RWPE1 (cell line): ENCODE data around the gene TAS2R43.

ENCODE experiments used
- CTCF ChIA-PET: fragments of 350-600 bp; sonication (Branson Sonifier 250); formaldehyde crosslinking; extraction: SDS; loops from one replicate; lab custom pipeline; 2021; lab: Yijun Ruan, JAX
- POLR2A ChIA-PET: fragments of 400-600 bp; formaldehyde crosslinking; extraction: SDS; loops from one replicate; lab custom pipeline; 2020; ENCODE audit warnings: antibody characterized with exemption; ENCODE audit not compliant: low non-redundant PET; lab: Yijun Ruan, JAX
- DNase-seq: peaks from one replicate; pipeline ENCODE4 v3.0.0; 2012; ENCODE audit warnings: low spot score
- H3K27ac ChIP-seq: fragments of 450-650 bp; 2 replicates; pipeline ENCODE4 v1.5.1; 2017
- CTCF ChIP-seq: fragments of 450-650 bp; conservative IDR thresholded peaks from 2 replicates; pipeline ENCODE4 v1.5.1; 2017; ENCODE audit warnings: low read depth, mild to moderate bottlenecking

TAS2R43 gene

DNA sequence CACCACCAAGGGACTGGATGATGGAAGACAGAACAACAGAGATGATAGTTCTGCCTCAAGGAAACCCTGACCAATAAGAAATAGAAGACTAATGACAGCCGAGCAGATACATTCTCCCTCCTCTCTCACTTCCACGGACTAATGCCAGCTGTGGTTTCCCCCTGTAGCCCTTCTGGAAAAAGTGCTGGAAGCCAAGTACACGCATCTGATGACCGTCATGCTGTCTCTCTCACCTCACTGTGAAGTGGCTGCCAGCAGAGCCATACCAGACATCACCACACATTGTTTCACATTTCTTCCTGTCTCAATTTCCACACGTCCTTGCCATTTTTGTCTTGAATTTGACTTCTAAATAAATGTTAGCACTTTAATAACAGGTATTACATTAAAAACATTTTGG lies 2.9 kb downstream of the TAS2R43 start:
- DNase-seq: no peak

GRCh38 chr12:11085419-11085818 lies 6.7 kb downstream of the TAS2R43 start:
- CTCF ChIA-PET: no interaction called here
- POLR2A ChIA-PET: no interaction called here
- no peak for DNase-seq
- no peak for TF ChIP-seq CTCF
- H3K27ac ChIP-seq: no peak overlapping the region

More for the DNA sequence above, 2.9 kb downstream of the TAS2R43 start:
- POLR2A ChIA-PET: no interaction called here
- CTCF ChIA-PET: no interaction called here
- no peak overlapping the region for H3K27ac ChIP-seq
- no peak for TF ChIP-seq CTCF

DNA sequence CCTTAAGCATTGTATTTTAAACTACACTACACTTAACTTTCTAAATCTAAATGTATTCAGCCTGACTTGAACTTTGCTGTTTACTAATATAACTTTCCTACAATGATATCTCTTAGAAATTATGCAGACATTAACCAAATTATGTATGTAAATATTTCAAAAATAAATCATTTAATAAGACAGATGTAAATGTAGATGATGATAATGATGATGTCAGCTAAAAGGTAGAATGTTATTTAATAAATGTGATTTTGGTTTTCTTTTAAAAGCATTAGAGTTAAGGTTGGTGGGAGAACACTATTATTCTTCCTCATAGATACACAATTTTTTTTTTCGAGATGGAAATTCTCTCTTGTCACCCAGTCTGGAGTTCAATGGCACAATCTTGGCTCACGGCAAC lies 10.1 kb downstream of the TAS2R43 start:
- CTCF ChIA-PET: no interaction called here

DNA sequence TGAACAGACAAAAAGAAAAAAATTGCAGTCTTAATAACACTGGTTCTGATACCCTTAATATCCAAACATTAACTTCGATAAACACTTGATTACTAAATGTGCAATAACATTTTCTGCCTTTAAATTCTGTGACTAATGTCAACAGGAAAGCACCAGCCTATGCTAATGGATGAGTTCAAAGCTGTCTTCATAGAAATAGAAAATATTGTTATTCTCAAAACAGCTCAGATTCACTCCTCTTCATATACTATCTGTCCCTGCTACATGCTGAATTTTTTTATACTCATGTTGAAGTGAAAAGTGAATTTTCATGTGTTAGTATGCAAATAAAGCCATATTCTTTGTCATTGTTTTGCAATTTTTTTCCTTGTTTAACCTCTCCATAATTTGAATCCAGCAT lies 13.9 kb downstream of the TAS2R43 start:
- TF ChIP-seq CTCF: no peak
- ChIA-PET CTCF (no interaction called here), POLR2A (no interaction called here)
- DNase-seq: no peak
- H3K27ac ChIP-seq: no peak overlapping the region

More for the DNA sequence above, 10.1 kb downstream of the TAS2R43 start:
- no peak for TF ChIP-seq CTCF
- POLR2A ChIA-PET: no interaction called here
- H3K27ac ChIP-seq: no peak overlapping the region
- DNase-seq: no peak

DNA sequence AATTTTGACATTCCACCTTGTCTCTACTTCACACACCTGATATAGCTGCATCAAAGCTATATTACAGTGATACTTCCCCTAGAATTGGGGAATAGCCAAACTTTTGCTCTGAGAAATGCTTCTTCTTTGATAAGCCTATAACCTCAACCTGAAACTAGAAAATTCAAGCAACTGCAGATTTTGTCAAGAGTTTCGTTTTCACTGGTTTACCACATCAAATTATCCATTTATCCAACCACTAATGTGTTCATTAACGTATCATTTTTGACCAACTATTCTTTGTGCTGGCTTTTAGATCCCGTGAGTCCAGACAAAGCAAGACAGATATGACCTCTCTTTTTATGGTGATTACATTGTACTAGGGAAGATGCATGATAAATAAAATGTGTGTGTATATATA lies 16.5 kb downstream of the TAS2R43 start:
- DNase-seq: no peak
- ChIA-PET POLR2A (no interaction called here), CTCF (no interaction called here)
- no peak for TF ChIP-seq CTCF
- no peak overlapping the region for H3K27ac ChIP-seq

- DNase-seq: no peak
- TF ChIP-seq CTCF: no peak
- POLR2A ChIA-PET: no interaction called here
- H3K27ac ChIP-seq: no peak overlapping the region
- CTCF ChIA-PET: interaction anchor here (0.6 kb wide), 2 partner anchors 53 to 1089 kb away, joined by 3 to 5 read pairs; no protein-coding TSS in a partner anchor
Measured at GRCh38 chr12:11071414-11071813, 20.7 kb downstream of the TAS2R43 start.
